H1 (cell line): Measurements from ENCODE around the gene CROCC2. TPM values are rescaled to one million over a fixed set of nuclear protein-coding genes. Genes with fewer than 3 reads are reported as not detected.

Experiments
- GABPA ChIP-seq: IDR thresholded peaks from 2 replicates; pipeline ENCODE4 v1.6.1; 2011; ENCODE audit warnings: mild to moderate bottlenecking, low read length, moderate library complexity, borderline replicate concordance; ENCODE audit not compliant: insufficient read depth
- POLR2AphosphoS5 ChIP-seq: IDR thresholded peaks from 2 replicates; pipeline ENCODE4 v1.6.1; 2011; ENCODE audit warnings: low read depth, low read length
- RXRA ChIP-seq: IDR thresholded peaks from 2 replicates; pipeline ENCODE4 v1.6.1; 2011; ENCODE audit warnings: low read depth, mild to moderate bottlenecking, low read length, moderate library complexity; ENCODE audit not compliant: insufficient read depth
- USF2 ChIP-seq: IDR thresholded peaks from 2 replicates; pipeline ENCODE4 v1.6.1; 2011; ENCODE audit warnings: low read length, improper control_type of control experiment
- polyA plus RNA-seq, 7 experiments: library from polyadenylated mRNA; depleted of rRNA in 3 of 7; stranded (reverse) in 5 of 7; unstranded in 2 of 7; fragments of >200 nt in 5 of 7; fragments of 200-250 nt in 2 of 7; gene quantifications; 1 replicate in 5 of 7; 2 replicates in 1 of 7; 4 replicates in 1 of 7; pipeline versions ENCODE4 v1.2.1 to v1.2.3, GENCODE V29; 2011 to 2013; ENCODE audit warnings: missing spikeins in 2 of 7, mixed read lengths in 2 of 7
- total RNA-seq: library from RNA; stranded (reverse); fragmentation: NEBNext Ultra II Directional; extraction: Animal tissue kit (Norgen Biotek cat#: 25700); gene quantifications from 2 replicates; pipeline ENCODE4 v1.2.1, GENCODE V29; 2021

CROCC2 gene
- total and polyA plus RNA-seq, 2 of the 8 experiments (the other 6 are each of a cell fraction or from before 2014, with no cell fraction given), result not detected

GRCh38 chr2:240990266-240990529 is 84.1 kb downstream of the CROCC2 start (continued):
- TF ChIP-seq GABPA (no peak), RXRA (no peak), USF2 (no peak), POLR2AphosphoS5 (no peak)
